Subcutaneous abdominal adipose tissue (tissue), 5 donors: Measurements from ENCODE around the gene TMEM82.

Experiments used
- H3K27ac ChIP-seq: one replicate; pipeline ENCODE4 v1.7.0; 2013; ENCODE audit warnings: low read depth, mild to moderate bottlenecking, inconsistent platforms, low read length, moderate library complexity
- H3K27me3 ChIP-seq, 5 donors: one replicate each; pipeline ENCODE4 v1.7.0; 2013; ENCODE audit warnings: low read length in 5 of 5, inconsistent platforms in 1 of 5; ENCODE audit not compliant: control insufficient read depth in 5 of 5, insufficient read depth in 4 of 5
- H3K36me3 ChIP-seq, 5 donors: one replicate each; pipeline ENCODE4 v1.7.0; 2013; ENCODE audit warnings: low read length in 5 of 5; ENCODE audit not compliant: control insufficient read depth in 5 of 5, insufficient read depth in 5 of 5
- H3K4me1 ChIP-seq, 5 donors: one replicate each; pipeline ENCODE4 v1.7.0; 2013; ENCODE audit warnings: low read length in 5 of 5, mild to moderate bottlenecking in 3 of 5, moderate library complexity in 1 of 5; ENCODE audit not compliant: control insufficient read depth in 5 of 5, insufficient read depth in 5 of 5
- H3K4me3 ChIP-seq, 5 donors: one replicate each; pipeline ENCODE4 v1.7.0; 2013; ENCODE audit warnings: low read length in 5 of 5, low read depth in 1 of 5
- H3K9ac ChIP-seq, 5 donors: one replicate each; pipeline ENCODE4 v1.7.0; 2013; ENCODE audit warnings: low read length in 5 of 5, mild to moderate bottlenecking in 4 of 5, moderate library complexity in 3 of 5
- H3K9me3 ChIP-seq, 5 donors: one replicate each; pipeline ENCODE4 v1.7.0; 2013; ENCODE audit warnings: low read length in 5 of 5; ENCODE audit not compliant: control insufficient read depth in 5 of 5
- donor health status: healthy.
- donor health status: healthy.
- donor health status: healthy.
- donor health status: healthy.
- donor health status: healthy.

The TMEM82 gene

GRCh38 chr1:15740924-15741850, 1.1 kb upstream of the TMEM82 start:
- no peak overlapping the region for H3K4me3 ChIP-seq
- H3K27ac ChIP-seq, result no peak overlapping the region
- peaks cover 1 to 14% (median 8%) of the 10 kb centered on the region in 5 donors for H3K4me1 ChIP-seq
- no peaks in the 10 kb centered on the region for H3K9me3 ChIP-seq
- no peak overlapping the region for H3K9ac ChIP-seq
- H3K36me3 ChIP-seq, result peaks cover 0 to 6% (median 0%) of the 10 kb centered on the region in 5 donors
- no peaks in the 10 kb centered on the region for H3K27me3 ChIP-seq

- H3K9me3 ChIP-seq, result no peaks in the 10 kb centered on the region
- no peak overlapping the region for H3K4me3 ChIP-seq
- H3K27me3 ChIP-seq, result no peaks in the 10 kb centered on the region
- peaks cover 0 to 6% (median 0%) of the 10 kb centered on the region in 5 donors for H3K36me3 ChIP-seq
- H3K27ac ChIP-seq, result no peak overlapping the region
- H3K9ac ChIP-seq, result no peak overlapping the region
- peaks cover 0 to 9% (median 3%) of the 10 kb centered on the region in 5 donors for H3K4me1 ChIP-seq
Measured at GRCh38 chr1:15744122-15744679, 1.9 kb downstream of the TMEM82 start.

GRCh38 chr1:15747378-15747777, 5.1 kb downstream of the TMEM82 start:
- no peak overlapping the region for H3K9ac ChIP-seq
- H3K9me3 ChIP-seq, result no peaks in the 10 kb centered on the region
- peaks cover 0 to 14% (median 10%) of the 10 kb centered on the region in 5 donors for H3K4me1 ChIP-seq
- no peaks in the 10 kb centered on the region for H3K36me3 ChIP-seq
- H3K27ac ChIP-seq, result no peak overlapping the region
- no peaks in the 10 kb centered on the region for H3K27me3 ChIP-seq
- H3K4me3 ChIP-seq, result no peak overlapping the region

- Histone ChIP-seq H3K9ac (no peak overlapping the region), H3K36me3 (no peaks in the 10 kb centered on the region), H3K27ac (no peak overlapping the region), H3K4me1 (peaks cover 0 to 14% (median 10%) of the 10 kb centered on the region in 5 donors), H3K9me3 (no peaks in the 10 kb centered on the region), H3K4me3 (no peak overlapping the region), H3K27me3 (no peaks in the 10 kb centered on the region)
Measured at GRCh38 chr1:15748264-15748663, 6.0 kb downstream of the TMEM82 start.

- no peak overlapping the region for H3K27ac ChIP-seq
- H3K4me1 ChIP-seq, result peaks cover 0 to 14% (median 10%) of the 10 kb centered on the region in 5 donors
- H3K36me3 ChIP-seq, result no peaks in the 10 kb centered on the region
- H3K9ac ChIP-seq, result no peak overlapping the region
- H3K4me3 ChIP-seq, result no peak overlapping the region
- H3K9me3 ChIP-seq, result no peaks in the 10 kb centered on the region
- H3K27me3 ChIP-seq, result no peaks in the 10 kb centered on the region
Measured at GRCh38 chr1:15748690-15749398, 6.5 kb downstream of the TMEM82 start.

GRCh38 chr1:15749399-15750291, 7.3 kb downstream of the TMEM82 start:
- no peak overlapping the region for H3K9ac ChIP-seq
- H3K27ac ChIP-seq, result no peak overlapping the region
- no peaks in the 10 kb centered on the region for H3K9me3 ChIP-seq
- no peak overlapping the region for H3K4me3 ChIP-seq
- H3K36me3 ChIP-seq, result no peaks in the 10 kb centered on the region
- H3K4me1 ChIP-seq, result peaks cover 0 to 14% (median 10%) of the 10 kb centered on the region in 5 donors
- no peaks in the 10 kb centered on the region for H3K27me3 ChIP-seq

GRCh38 chr1:15750924-15751323, 8.6 kb downstream of the TMEM82 start:
- Histone ChIP-seq H3K9ac (no peak overlapping the region), H3K4me1 (peaks cover 0 to 16% (median 14%) of the 10 kb centered on the region in 5 donors), H3K27ac (no peak overlapping the region), H3K4me3 (no peak overlapping the region), H3K9me3 (no peaks in the 10 kb centered on the region), H3K27me3 (no peaks in the 10 kb centered on the region), H3K36me3 (no peaks in the 10 kb centered on the region)

- Histone ChIP-seq H3K9ac (no peak overlapping the region), H3K4me3 (no peak overlapping the region), H3K36me3 (no peaks in the 10 kb centered on the region), H3K27ac (no peak overlapping the region), H3K4me1 (peaks cover 0 to 23% (median 18%) of the 10 kb centered on the region in 5 donors), H3K9me3 (no peaks in the 10 kb centered on the region), H3K27me3 (no peaks in the 10 kb centered on the region)
Measured at GRCh38 chr1:15751717-15752116, 9.4 kb downstream of the TMEM82 start.

- Histone ChIP-seq H3K27ac (no peak overlapping the region), H3K36me3 (no peaks in the 10 kb centered on the region), H3K4me3 (no peak overlapping the region), H3K9ac (no peak overlapping the region), H3K9me3 (no peaks in the 10 kb centered on the region), H3K4me1 (peaks cover 0 to 38% (median 26%) of the 10 kb centered on the region in 5 donors), H3K27me3 (peaks cover 0 to 10% (median 3%) of the 10 kb centered on the region in 5 donors)
Measured at GRCh38 chr1:15753776-15754175, 11.5 kb downstream of the TMEM82 start.
